GM18519 (cell line): ENCODE data around the gene BCL11B.

Experiments
- ATAC-seq: cut with Tn5 transposase; IDR thresholded peaks from one replicate; pipeline ENCODE4 v1.9.1; 2021; ENCODE audit warnings: mild to moderate bottlenecking, moderate library complexity; ENCODE audit not compliant: unreplicated experiment, low FRiP score

Gene BCL11B

GRCh38 chr14:99173086-99173485 is 98.9 kb downstream of the BCL11B start:
- no peak for ATAC-seq

- ATAC-seq: no peak
Observed at GRCh38 chr14:99171396-99171795, 100.6 kb downstream of the BCL11B start.

GRCh38 chr14:99169776-99170356 is 102.1 kb downstream of the BCL11B start:
- no peak for ATAC-seq

DNA sequence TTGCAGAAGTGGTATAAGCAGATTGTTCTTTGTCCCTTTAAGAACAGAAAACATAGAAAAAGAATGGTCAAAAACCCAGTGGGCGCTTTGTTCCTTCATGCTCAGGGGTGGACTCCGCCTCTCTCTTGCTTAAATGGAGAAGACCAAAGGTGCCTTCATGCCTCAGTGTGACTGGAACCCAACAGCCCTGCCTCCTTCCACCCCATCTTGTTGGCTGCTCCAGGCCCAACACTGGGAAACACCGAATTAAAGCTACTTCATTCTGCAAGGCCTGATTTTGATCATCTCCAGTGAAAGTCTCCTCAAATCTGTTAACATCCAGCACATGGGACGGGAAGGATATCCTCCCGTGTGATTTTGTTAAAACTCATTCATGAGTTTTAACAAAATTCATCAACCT is 103.7 kb downstream of the BCL11B start:
- ATAC-seq: no peak

DNA sequence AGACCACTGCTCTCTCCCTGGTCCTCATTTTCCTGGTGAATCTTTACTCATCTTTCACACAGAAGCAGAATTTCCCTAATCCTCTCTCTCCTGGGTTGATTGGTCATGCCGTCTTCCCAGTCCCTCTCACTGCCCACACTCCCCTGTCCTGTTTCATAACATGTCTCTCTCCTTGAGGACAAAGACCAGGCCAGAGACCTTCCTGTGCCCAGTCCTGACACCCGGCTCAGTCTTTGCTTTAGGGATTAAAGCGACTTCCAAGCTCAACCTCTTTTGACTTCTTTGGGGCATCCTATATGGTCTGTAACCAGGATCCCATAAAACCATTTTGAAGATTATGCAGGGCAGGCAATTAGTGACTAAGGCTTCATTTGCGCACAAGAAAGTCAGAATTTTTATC is 105.5 kb downstream of the BCL11B start:
- ATAC-seq: no peak

DNA sequence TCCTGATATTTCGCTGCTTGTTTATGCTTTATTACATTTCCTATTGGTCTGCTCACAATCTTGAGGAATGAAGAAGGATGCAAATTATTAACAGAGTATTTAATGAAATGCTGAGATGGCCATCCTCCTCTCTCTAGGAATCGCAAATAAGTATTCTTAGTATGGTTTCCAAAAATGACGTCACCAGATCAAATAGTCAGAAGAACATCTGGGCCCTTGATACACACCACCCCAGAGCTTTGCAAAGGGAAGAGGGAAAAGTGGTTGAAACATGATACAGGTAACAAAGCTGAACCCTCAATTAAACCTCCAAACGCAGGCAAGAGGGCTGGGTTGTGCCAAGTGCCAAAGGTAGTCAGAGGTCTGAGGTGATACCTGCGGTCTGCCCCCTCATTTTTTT is 107.3 kb downstream of the BCL11B start:
- ATAC-seq: no peak

GRCh38 chr14:99163446-99163845 is 108.6 kb downstream of the BCL11B start:
- ATAC-seq: no peak

- no peak for ATAC-seq
Observed at GRCh38 chr14:99159341-99160340, 112.4 kb downstream of the BCL11B start.

GRCh38 chr14:99158646-99159165 is 113.3 kb downstream of the BCL11B start:
- no peak for ATAC-seq

- ATAC-seq: no peak
Observed at GRCh38 chr14:99158150-99158549, 113.8 kb downstream of the BCL11B start.

DNA sequence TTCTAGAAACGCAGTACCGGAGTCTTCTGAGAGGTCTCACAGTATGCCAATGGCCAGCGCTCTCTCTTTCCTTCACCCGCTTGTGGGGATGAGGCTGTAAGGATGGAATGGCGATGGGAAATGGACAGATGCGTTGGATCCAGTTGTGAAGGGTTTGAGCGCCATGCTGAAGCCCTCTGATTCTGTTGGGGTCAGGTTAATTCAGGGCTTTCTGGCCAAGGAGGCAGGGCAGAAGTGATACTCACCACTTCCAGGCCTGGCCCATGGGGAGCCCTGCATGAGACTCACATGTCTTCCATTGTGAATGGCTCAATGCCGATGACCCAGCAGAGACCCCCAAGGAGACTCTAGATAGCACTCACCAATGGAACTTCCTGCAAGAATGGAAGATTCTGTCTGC is 114.3 kb downstream of the BCL11B start:
- no peak for ATAC-seq

DNA sequence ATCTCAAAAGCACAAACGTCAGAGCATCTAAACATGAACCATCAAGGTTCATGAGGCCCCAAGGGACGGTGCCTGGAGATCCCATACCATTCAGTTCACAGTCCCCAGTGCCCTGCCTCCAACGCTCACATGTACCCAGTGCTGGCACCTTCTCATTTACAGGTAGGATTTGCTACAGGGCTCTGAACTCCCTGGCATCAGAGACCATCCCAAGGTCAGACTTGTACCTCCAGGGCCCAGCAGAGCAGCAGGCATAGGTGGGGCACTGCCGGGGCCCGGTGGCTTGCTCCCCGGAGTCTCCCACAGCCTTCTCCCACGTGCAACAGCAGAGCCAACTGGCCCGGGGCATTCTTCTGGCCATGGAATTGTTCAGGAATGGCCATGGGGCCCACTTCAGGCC is 114.8 kb downstream of the BCL11B start:
- ATAC-seq: no peak

DNA sequence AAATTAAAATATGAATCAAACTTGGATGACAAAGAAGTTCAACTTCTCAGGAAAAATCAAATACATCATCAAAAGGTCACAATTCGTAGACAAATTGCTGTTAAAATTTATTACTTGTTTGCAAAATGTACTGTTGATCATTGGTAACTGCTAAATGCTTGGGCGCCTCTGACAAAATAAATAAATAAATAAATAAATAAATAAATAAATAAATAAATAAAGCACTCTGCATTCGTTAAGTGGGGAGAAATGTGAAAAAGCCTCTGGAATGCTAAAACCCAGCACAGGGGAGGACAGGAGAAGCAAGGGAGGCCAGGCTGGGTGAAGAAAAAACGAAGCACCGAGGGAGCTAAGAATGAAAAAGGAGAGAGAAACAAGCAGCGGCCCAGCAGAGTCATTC is 115.2 kb downstream of the BCL11B start:
- ATAC-seq: no peak

DNA sequence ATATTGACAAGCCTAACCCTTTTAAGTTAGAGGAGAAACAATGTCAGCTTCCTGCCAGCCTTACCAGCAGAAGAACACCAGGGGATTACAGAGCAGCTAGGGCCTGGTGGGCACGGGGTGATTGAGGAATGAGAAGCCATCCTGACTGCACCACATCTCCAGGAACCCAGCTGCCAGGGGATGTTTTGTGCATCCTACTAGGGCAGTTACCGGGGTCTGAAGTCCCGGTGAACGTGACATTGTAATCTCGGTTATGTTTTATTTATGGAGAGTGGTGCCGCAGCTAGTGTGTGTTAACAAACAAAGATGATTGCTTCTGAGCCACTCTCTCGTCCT is 115.9 kb downstream of the BCL11B start:
- no peak for ATAC-seq

GRCh38 chr14:99155173-99156089 is 116.6 kb downstream of the BCL11B start:
- ATAC-seq: no peak

GRCh38 chr14:99150236-99150635 is 121.8 kb downstream of the BCL11B start:
- ATAC-seq: no peak

DNA sequence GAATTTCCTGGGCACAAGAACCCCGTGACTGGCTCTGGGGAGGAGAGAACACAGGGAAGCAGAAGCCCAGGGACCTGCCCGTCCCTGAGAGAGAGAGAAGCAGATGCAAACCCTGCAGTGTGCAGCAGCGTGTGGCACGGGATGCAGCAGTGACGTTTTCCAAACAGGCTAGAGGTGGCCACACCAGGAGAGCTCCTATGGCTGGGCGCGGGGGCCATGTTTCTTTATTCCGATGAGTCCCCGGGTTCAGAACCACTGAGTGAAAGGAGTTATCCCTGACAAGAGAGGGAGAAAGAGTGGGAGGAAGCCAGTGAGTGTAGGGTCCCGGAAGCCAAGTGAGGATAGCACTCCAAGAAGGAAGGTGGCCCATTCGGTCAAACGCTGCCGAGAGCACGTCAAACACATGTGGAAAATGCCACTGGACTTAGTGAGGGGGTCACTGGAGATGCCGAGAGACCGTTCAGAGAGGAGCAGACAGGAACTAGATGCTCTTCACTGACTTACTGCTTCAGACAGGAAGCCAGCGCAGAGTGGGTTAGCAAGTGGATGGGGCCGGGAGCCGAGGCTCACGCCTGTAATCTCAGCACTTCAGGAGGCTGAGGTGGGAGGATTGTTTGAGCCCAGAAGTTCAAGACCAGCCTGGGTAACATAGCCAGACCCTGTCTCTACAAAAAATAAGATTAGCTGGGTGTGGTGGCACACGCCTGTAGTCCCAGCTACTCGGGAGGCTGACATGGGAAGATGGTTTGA is 123.0 kb downstream of the BCL11B start:
- no peak for ATAC-seq

DNA sequence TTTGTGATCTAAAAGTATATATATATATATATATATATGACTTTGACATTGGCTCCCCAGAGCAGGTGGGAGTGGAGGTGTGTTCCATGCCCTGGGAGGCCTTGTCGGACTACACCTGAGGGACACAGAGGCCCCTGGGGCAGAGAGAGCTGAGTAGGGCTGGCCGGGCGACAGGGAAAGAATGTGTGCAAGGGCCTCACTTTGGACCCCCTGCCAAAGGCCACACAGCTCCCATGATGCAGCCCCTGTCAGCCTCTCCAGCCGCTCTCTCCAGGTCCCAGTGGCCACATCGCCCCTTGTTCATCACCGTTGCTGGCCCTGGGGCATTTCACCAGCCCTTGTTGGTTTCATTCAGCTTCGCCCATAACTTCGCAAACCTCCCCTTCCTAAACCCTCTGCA is 123.9 kb downstream of the BCL11B start:
- no peak for ATAC-seq

DNA sequence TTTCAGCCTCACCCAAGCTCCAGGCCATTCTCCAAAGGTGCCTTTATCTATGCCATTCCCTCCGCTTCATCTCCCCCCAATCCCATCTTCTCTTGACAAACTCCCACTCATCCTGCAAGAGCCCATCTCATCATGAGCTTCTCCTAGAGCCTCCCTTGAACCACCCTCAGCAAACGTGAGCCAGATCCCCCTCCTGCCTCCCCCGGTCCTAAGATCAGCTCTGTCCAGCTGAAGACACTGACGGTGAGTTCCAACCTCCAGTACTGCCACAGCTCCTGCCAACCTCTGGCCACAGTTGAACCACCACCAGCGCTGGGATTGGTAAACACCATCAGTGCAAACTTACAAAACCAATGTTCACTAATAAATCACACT is 124.6 kb downstream of the BCL11B start:
- no peak for ATAC-seq
